Lower leg skin (tissue), 4 donors: Measurements from ENCODE around the gene PFKFB2. TPM values are rescaled to one million over a fixed set of nuclear protein-coding genes. Genes with fewer than 3 reads are reported as not detected.
"Not testable (repeated sequence)": the region's sequence is repeated elsewhere in the genome, so short reads cannot be mapped to it uniquely, and the experiment has no call there.

Source experiments
- DNase-seq, 2 donors: peaks; one replicate each; pipeline ENCODE4 v3.0.0-alpha.2; 2019; ENCODE audit warnings: low spot score in 2 of 2
- H3K4me3 ChIP-seq: fragments of 200-600 bp; sonication (generic); 2 replicates; pipeline ENCODE4 v1.5.1; 2017; ENCODE audit warnings: mild to moderate bottlenecking, low read depth; ENCODE audit not compliant: poor library complexity, severe bottlenecking
- CTCF ChIP-seq, 3 donors: fragments of 450-650 bp; IDR thresholded peaks; one replicate each; pipeline ENCODE4 v1.5.1; 2016; ENCODE audit warnings: antibody characterized with exemption in 3 of 3, mild to moderate bottlenecking in 3 of 3, moderate library complexity in 2 of 3
- POLR2A ChIP-seq, 2 donors: fragments of 450-650 bp; IDR thresholded peaks; one replicate each; pipeline ENCODE4 v1.6.1; 2016 to 2017; ENCODE audit warnings: antibody characterized with exemption in 2 of 2, mild to moderate bottlenecking in 1 of 2, moderate library complexity in 1 of 2
- WGBS, 2 donors: methylation state at CpG; one replicate each; pipeline ENCODE4 v1.1.5; 2018; 5-methylcytosine and 5-hydroxymethylcytosine counted together
- intact Hi-C: fragments of 100-400 bp; cut with DNase I; formaldehyde crosslinking; loops from one replicate; pipeline ENCODE4 v1.15.0; 2023; ENCODE audit warnings: low total_unique reads
- total RNA-seq, 4 donors: library from RNA; depleted of rRNA; stranded (reverse); fragments of >200 nt; gene quantifications; one replicate each; pipeline ENCODE4 v1.1.0, GENCODE V29; 2016

Gene PFKFB2
- total RNA-seq, 4 donors from 2014 or later, result 12.6 to 22.6 (median 16.8) TPM

- TF ChIP-seq POLR2A (IDR thresholded peaks at IDR 0.05), result no peak
- no peak for TF ChIP-seq CTCF (IDR thresholded peaks at IDR 0.05)
- no peak overlapping the region for H3K4me3 ChIP-seq
- intact Hi-C loops, result no loop called here
- no peak for DNase-seq
- 89 to 98% methylated on average over 1 of the region's 1 CpG for WGBS, 2 donors
Measured at GRCh38 chr1:207036865-207037264, 16.2 kb upstream of the PFKFB2 start.

- WGBS, 2 donors, result 91 to 92% methylated on average over 4 of the region's 4 CpGs
- intact Hi-C loops, result no loop called here
Measured at GRCh38 chr1:207039380-207040180, 13.5 kb upstream of the PFKFB2 start.

GRCh38 chr1:207040181-207040533, 12.9 kb upstream of the PFKFB2 start:
- intact Hi-C loops, result no loop called here
- DNase-seq, result no peak
- no peak for TF ChIP-seq POLR2A (IDR thresholded peaks at IDR 0.05)
- no peak for TF ChIP-seq CTCF (IDR thresholded peaks at IDR 0.05)
- 68 to 69% methylated on average over 3 of the region's 3 CpGs for WGBS, 2 donors
- H3K4me3 ChIP-seq, result no peak overlapping the region

More at GRCh38 chr1:207039380-207040180, 13.5 kb upstream of the PFKFB2 start:
- TF ChIP-seq CTCF (IDR thresholded peaks at IDR 0.05), result no peak
- no peak for TF ChIP-seq POLR2A (IDR thresholded peaks at IDR 0.05)
- H3K4me3 ChIP-seq, result no peak overlapping the region
- no peak for DNase-seq

- intact Hi-C loops, H3K4me3 ChIP-seq, DNase-seq: not testable (repeated sequence)
- WGBS, 2 donors, result 94% methylated on average over 2 of the region's 2 CpGs
Measured at GRCh38 chr1:207041397-207041796, 11.7 kb upstream of the PFKFB2 start.

GRCh38 chr1:207045453-207045852, 7.6 kb upstream of the PFKFB2 start:
- no peak for TF ChIP-seq CTCF (IDR thresholded peaks at IDR 0.05)
- no peak for TF ChIP-seq POLR2A (IDR thresholded peaks at IDR 0.05)
- H3K4me3 ChIP-seq, result no peak overlapping the region
- WGBS, 2 donors, result 55 to 58% methylated on average over 2 of the region's 2 CpGs
- no peak for DNase-seq
- intact Hi-C loops, result no loop called here

- 95 to 96% methylated on average over 1 of the region's 1 CpG for WGBS, 2 donors
- DNase-seq, result no peak
- TF ChIP-seq CTCF (IDR thresholded peaks at IDR 0.05) (no peak), POLR2A (IDR thresholded peaks at IDR 0.05) (no peak)
- H3K4me3 ChIP-seq, result no peak overlapping the region
- intact Hi-C loops, result no loop called here
Measured at GRCh38 chr1:207047505-207047904, 5.6 kb upstream of the PFKFB2 start.
